GM19043 (cell line): ENCODE measurements around the gene CRHR2.

ENCODE experiments used
- ATAC-seq: cut with Tn5 transposase; IDR thresholded peaks from one replicate; pipeline ENCODE4 v1.9.1; 2021; ENCODE audit warnings: low read depth; ENCODE audit not compliant: unreplicated experiment

CRHR2 gene

GRCh38 chr7:30707391-30708357 is 25.4 kb upstream of the CRHR2 start:
- ATAC-seq: no peak

DNA sequence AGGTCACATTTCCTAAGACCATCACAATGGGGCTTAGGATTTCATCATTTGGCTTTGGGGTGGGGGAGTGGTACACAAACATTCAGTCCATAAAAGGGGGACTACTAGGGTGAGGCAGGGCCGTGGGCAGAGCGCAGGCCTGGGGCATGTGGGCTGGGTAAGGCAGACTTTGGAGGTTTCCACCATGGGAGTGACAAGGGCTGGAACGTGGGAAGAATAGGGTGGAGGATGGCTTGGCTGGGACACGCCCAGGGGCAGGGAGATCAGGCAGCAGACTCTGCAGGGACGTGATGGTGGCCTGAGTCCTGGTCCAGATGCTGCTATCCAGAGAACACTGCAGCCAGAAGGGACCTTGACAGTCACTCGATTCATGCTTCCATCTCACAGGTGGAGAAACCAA is 24.7 kb upstream of the CRHR2 start:
- ATAC-seq: no peak

- ATAC-seq: no peak
Measured at GRCh38 chr7:30706316-30706715, 24.1 kb upstream of the CRHR2 start.

- no peak for ATAC-seq
Measured at GRCh38 chr7:30705596-30705995, 23.3 kb upstream of the CRHR2 start.

DNA sequence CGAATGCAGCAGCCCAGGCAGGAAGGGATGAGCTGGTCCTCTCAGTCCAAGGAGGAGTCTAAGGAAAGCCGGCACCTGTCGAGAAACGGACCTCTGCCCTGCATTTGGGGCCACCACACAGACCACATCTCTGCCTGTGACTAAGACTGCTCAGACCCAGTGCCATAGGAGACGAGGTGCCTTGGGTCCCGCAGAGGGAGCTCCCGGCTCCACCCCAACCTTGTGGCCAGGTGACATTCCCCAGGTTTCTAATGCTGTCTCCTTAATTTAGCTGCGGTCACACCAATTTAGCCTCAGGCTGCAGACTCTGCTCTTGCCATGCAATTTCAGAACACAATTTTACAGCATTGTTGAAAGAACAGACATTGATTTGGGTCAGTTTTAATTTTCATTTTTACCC is 22.8 kb upstream of the CRHR2 start:
- no peak for ATAC-seq

- no peak for ATAC-seq
Measured at GRCh38 chr7:30703756-30704155, 21.5 kb upstream of the CRHR2 start.

DNA sequence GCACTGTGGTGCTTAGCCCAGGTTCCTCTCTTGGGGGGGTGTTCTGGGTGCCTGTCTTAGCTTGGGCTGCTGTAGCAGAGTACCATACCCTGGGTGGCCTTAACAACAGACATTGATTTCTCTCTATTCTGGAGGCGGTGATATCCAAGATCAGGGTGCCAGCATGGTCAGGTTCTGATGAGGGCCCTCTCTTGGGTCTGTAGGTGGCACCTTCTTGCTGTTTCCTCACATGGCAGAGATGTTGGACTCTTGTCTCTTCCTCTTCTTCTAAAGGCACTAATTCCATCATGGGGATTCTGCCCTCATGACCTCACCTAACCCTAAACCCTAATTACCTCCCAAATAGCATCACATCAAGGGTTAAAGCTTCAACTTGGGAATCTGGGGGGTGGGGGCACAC is 19.9 kb upstream of the CRHR2 start:
- ATAC-seq: no peak

DNA sequence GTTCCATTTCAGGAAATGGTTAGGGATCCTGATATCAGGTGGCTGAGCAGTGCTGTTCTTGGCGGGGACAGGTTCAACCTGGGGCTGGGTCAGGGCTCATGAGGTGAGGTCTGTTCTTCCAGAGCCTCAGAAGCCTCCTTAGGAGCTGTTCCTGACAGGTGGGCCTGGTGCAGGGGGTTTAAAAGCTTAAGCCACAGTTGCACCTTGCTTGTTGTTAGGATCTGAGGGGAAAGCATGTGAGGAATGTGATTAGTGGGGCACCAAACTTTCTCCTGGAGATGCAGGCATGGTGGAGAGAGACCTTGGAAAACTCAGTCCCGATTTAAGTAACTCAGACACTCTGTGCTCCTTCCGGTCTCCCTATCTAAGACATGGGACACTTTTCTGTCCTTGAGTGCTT is 18.7 kb upstream of the CRHR2 start:
- no peak for ATAC-seq

DNA sequence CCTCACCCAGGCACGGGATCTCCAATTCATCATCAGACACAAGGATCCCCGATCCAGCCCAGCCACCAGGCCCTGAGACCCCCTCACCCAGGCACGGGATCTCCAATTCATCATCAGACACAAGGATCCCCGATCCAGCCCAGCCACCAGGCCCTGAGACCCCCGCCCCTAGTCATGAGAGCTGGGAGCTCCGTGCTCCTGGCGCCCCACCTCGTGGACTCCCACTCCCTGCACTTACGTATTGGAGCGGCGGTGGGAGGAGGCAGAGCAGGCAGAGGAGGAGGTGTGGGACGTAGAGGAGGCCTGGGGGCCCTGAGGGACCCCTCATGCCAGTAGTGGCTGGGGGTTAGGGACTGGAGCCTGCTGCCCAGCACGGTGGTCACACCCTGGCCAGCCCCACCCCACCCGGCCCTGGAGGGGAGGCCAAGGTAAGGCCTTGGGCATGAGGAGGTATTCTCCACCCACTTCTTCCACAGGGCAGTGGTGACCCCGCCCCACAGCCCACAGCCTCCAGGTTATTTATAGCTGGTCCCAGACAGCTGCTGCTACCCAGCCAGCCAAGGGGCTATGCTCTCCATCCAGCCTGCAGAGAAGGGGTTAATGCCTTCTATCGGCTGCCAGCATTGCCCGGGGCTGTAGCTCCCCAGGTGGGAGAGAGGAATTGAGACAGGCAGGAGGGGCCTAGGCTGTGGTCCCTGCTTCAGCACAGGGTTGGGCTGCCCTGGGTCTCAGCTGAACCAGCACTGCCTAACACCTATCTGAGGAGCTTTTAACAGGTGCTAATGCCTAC is 17.6 kb upstream of the CRHR2 start:
- no peak for ATAC-seq

DNA sequence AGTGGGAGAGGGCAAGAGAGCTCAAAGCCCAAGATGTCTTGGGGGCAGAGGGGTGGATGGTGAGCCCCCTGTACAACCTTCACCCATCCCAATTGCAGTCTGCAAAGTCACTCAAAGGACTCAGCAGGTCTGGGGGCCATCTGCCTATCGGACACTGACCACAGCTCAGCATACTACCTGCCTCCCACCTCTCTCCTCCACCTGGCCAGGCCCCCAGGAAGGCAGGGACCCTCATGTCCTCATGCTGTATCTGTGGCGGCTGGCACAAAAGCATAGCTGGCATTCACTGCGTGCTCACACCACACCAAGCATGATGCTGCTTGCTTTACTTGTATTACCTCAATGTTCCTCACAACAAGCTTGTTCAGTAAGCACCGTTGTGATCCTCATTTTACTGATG is 16.2 kb upstream of the CRHR2 start:
- no peak for ATAC-seq

DNA sequence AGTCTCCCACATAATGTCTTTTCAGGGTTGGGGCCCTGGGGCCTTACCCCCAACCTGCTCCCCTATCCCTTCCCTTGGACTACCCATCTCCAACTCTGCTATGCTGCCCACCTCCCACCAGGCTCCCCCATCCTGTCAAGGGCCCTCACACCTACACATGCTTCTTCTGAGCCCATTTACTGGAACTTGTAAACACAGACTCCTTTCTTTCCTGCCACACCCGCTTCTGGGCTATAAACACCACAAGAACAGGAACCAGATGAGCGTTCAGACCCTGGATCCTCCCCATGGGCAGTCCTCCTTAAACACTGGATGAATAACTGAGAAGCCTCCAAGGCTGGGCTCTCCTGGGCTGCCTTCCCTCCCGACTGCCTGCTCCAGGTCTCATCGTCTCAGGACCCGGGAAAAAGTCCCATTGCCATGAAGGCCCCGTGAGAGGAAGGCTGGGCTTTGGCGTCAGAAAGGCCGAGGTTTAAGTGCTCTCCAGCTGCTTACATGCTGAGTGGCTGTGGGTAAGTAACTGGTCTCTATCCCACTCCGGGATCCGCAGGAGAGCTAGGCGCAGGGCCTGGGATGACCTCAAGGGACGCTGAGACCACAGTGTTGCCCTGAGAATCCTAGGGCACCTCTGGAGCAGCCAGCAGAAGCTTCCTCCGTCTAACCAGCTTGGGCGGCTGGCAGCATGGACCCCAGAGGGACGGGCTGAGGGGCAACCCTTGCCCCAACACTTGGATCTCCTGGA is 15.6 kb upstream of the CRHR2 start:
- no peak for ATAC-seq

DNA sequence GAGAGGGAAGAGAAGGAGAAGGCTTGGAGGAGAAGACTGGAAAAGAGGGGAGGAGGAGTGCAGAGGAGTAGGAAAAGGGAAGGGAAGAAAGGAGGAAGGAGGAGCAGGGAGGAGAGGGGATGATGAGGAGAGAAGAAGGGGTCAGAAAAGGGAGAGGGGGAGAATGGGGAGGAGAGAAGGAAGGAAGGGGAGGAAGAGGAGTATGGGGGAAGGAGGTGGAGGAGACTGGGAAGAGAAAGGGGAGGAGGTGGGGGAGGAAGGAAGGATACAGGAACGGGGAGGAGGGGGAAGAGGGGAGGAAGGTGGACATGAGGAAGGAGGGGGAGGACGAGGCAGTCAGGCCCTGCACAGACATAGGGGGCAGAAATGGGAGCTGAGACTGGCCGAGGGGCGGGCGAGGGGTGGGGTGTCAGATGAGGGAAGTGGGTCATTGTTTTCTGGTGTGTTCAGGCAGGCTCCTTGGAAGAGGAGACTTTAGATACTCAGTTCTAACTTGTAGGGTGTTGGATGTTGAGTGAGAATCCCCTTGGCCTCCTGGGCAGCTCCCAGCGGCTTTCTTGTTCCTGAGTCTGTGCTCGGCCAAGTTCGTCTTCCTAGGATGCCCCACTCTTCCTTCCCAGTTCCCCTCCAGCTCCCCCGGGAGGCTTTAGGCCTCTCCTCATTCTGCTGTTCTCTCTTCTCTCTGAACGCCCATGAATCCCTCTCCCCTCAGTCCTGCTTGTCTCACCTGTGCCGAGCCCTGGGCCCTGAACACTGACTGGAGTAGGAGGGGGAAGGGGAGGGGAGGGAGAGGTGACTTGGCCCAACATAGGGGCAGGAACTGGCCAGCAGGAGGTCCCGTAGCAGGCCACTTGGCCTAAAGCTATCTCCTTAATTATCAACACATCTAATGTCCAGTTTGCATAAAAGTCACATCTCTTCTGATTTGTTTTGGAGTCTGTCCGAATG is 12.8 kb upstream of the CRHR2 start:
- no peak for ATAC-seq

DNA sequence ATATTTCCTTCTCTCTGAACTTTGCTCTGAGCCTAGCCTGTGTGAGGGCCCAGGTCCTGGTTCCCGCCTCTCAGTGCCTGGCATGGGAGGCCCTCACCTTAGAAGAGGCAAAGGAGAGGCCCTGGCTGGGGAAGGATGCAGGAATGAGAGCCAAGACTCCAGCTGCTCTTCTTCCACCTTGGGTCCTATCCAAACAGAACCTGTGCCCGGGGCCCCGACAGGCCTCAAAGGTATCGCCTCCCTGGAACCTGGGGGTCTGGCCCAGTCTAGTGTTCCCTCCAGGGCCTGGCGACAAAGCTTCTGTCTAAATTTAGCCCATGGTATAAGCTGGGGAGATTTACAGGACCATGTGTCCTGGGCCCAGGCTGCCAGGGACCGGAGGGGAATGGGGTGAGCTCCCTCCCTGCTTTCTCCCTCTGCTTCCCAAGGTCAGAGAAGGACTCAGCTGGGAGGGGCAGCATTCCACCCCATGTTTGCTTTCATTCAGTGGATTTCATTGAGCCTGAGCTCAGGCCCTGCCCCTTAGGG is 12.0 kb upstream of the CRHR2 start:
- ATAC-seq: no peak

DNA sequence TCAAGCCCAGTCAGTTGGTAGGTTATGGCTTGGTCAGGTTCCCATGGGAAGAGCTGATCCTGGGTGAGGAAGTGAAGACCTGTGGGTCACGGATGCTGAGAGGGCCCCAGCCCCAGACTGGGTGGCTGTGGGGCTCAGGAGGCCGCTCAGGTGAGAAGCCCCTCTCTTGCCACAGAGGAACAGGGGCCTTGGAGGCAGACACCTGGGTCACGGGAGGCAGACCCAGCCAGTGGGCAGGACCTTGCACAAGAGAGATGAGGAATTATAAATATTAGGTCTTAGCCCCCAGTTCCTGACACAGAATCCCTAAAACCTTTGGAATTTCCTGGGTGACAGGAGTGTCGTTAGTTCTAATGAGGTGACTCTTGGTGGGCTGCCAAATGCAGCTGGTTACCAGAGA is 10.6 kb upstream of the CRHR2 start:
- no peak for ATAC-seq

GRCh38 chr7:30692438-30692837 is 10.2 kb upstream of the CRHR2 start:
- no peak for ATAC-seq

- ATAC-seq: no peak
Measured at GRCh38 chr7:30690011-30690410, 7.8 kb upstream of the CRHR2 start.

- ATAC-seq: no peak
Measured at GRCh38 chr7:30688718-30689221, 6.5 kb upstream of the CRHR2 start.

DNA sequence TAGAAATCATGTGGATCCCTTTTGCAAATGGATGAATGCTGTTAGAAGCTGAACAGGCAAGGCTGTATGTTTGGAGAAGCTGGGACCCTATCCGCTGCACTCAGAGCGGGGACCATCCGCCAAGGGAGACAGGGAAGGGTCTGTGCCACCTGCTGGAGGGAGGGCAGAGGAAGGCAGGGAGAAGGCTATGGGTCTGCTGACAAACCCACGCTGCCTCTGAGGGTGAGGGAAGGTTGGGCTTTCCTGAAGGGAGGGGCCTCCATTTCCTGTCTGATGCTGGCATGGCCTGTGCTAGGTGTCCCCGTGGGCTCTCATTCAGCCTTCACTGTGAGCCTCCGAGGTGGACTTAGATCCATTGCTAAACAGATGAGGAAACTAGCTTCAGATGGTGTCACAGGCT is 5.3 kb upstream of the CRHR2 start:
- ATAC-seq: no peak

GRCh38 chr7:30684351-30684750 is 2.1 kb upstream of the CRHR2 start:
- ATAC-seq: no peak

GRCh38 chr7:30683816-30684215 is 1.6 kb upstream of the CRHR2 start:
- ATAC-seq: no peak
